HepG2 (cell line): ENCODE measurements around the gene AKAP8L. TPM values are rescaled to one million over a fixed set of nuclear protein-coding genes. Genes with fewer than 3 reads are reported as not detected.

ENCODE experiments used
- AKAP8 ChIP-seq: sonication (generic); formaldehyde crosslinking; IDR thresholded peaks from 2 replicates; pipeline ENCODE4 v1.5.1; 2020; ENCODE audit warnings: mild to moderate bottlenecking, missing genetic modification reagents
- ARHGAP35 ChIP-seq: sonication (generic); formaldehyde crosslinking; IDR thresholded peaks from 2 replicates; pipeline ENCODE4 v1.9.0; 2022; ENCODE audit warnings: mild to moderate bottlenecking, inconsistent platforms, moderate library complexity, missing genetic modification reagents, borderline replicate concordance
- ARID3A ChIP-seq: IDR thresholded peaks from 2 replicates; pipeline ENCODE4 v1.6.1; 2012; ENCODE audit warnings: low read depth, low read length, improper control_type of control experiment
- ATAD3A ChIP-seq: sonication (generic); formaldehyde crosslinking; IDR thresholded peaks from 2 replicates; pipeline ENCODE4 v1.4.0; 2020; ENCODE audit warnings: missing genetic modification reagents
- BATF2 ChIP-seq: sonication (generic); formaldehyde crosslinking; IDR thresholded peaks from 2 replicates; pipeline ENCODE4 v1.8.0; 2022; ENCODE audit warnings: mild to moderate bottlenecking, missing genetic modification reagents, moderate library complexity
- FOXM1 ChIP-seq: sonication (generic); formaldehyde crosslinking; IDR thresholded peaks from 2 replicates; pipeline ENCODE4 v1.5.0; 2020; ENCODE audit warnings: missing genetic modification reagents
- MAX ChIP-seq: IDR thresholded peaks from 2 replicates; pipeline ENCODE4 v1.6.1; 2012; ENCODE audit warnings: inconsistent platforms
- MED8 ChIP-seq: sonication (generic); formaldehyde crosslinking; IDR thresholded peaks from 2 replicates; pipeline ENCODE4 v1.8.1; 2023; ENCODE audit warnings: mild to moderate bottlenecking, missing genetic modification reagents; ENCODE audit not compliant: insufficient replicate concordance
- MTF2 ChIP-seq: sonication (generic); formaldehyde crosslinking; IDR thresholded peaks from 2 replicates; pipeline ENCODE4 v1.5.0; 2020; ENCODE audit warnings: missing genetic modification reagents, borderline replicate concordance
- MYC ChIP-seq: sonication (generic); formaldehyde crosslinking; IDR thresholded peaks from 2 replicates; pipeline ENCODE4 v1.9.0; 2021; ENCODE audit warnings: missing genetic modification reagents, borderline replicate concordance
- NKX3-1 ChIP-seq: sonication (generic); formaldehyde crosslinking; IDR thresholded peaks from 2 replicates; pipeline ENCODE4 v1.5.0; 2020; ENCODE audit warnings: missing genetic modification reagents
- NR2F1 ChIP-seq, 2 experiments: fragments of 450-650 bp in 1 of 2; formaldehyde crosslinking in 1 of 2; IDR thresholded peaks; 2 replicates each; pipeline versions ENCODE4 v1.5.0 to v1.6.1; 2016 to 2020; ENCODE audit warnings: mild to moderate bottlenecking in 1 of 2, missing compliant biosample characterization in 1 of 2, missing genetic modification reagents in 1 of 2, moderate library complexity in 1 of 2
- PBX2 ChIP-seq: IDR thresholded peaks from 2 replicates; pipeline ENCODE4 v1.6.1; 2016; ENCODE audit warnings: control low read depth
- SKIL ChIP-seq: sonication (generic); formaldehyde crosslinking; IDR thresholded peaks from 2 replicates; pipeline ENCODE4 v1.8.0; 2022; ENCODE audit warnings: missing genetic modification reagents, mild to moderate bottlenecking, moderate library complexity, borderline replicate concordance
- ZFP91 ChIP-seq: sonication (generic); formaldehyde crosslinking; IDR thresholded peaks from 2 replicates; pipeline ENCODE4 v1.9.0; 2022; ENCODE audit warnings: missing genetic modification reagents, mild to moderate bottlenecking, borderline replicate concordance
- ZNF101 ChIP-seq: sonication (generic); formaldehyde crosslinking; IDR thresholded peaks from 2 replicates; pipeline ENCODE4 v1.4.0; 2020; ENCODE audit warnings: mild to moderate bottlenecking, low read depth, missing genetic modification reagents, borderline replicate concordance
- ZNF33A ChIP-seq: sonication (generic); formaldehyde crosslinking; IDR thresholded peaks from 2 replicates; pipeline ENCODE4 v1.5.1; 2020; ENCODE audit warnings: missing genetic modification reagents, mild to moderate bottlenecking, moderate library complexity, borderline replicate concordance
- ZNF597 ChIP-seq: sonication (generic); formaldehyde crosslinking; IDR thresholded peaks from 2 replicates; pipeline ENCODE4 v1.5.0; 2020; ENCODE audit warnings: missing genetic modification reagents
- polyA plus RNA-seq, 8 experiments: library from polyadenylated mRNA; depleted of rRNA in 3 of 8; stranded (reverse) in 7 of 8; unstranded in 1 of 8; fragments of >200 nt; fragmentation: Illumina TruSeq in 4 of 8; extraction: Trizol in 4 of 8; gene quantifications; 2 replicates each; pipeline versions ENCODE4 v1.2.1 to v1.2.3, GENCODE V29; 2011 to 2016; ENCODE audit warnings: low read depth in 4 of 8, missing spikeins in 1 of 8, mixed read lengths in 1 of 8; ENCODE audit not compliant: insufficient read depth in 1 of 8
- total RNA-seq, 5 experiments: library from RNA; depleted of rRNA; stranded (reverse); fragments of >200 nt; fragmentation: Illumina TruSeq; extraction: Trizol; gene quantifications; 2 replicates each; pipeline ENCODE4 v1.2.3, GENCODE V29; 2016; ENCODE audit warnings: low read depth in 1 of 5

The AKAP8L gene
- total and polyA plus RNA-seq, 2 of the 13 experiments (the other 11 are each of a cell fraction or from before 2014, with no cell fraction given), result 48.2 to 49.6 TPM

GRCh38 chr19:15379083-15379998 lies 39.4 kb downstream of the AKAP8L start, which contains the start of gene AKAP8 (continued):
- TF ChIP-seq ZNF33A (CRISPR knock-in tag), result no peak
- TF ChIP-seq FOXM1 (CRISPR knock-in tag), result no peak
- TF ChIP-seq NKX3-1, result no peak; the same call in 1 of the 2 replicates
- no peak for TF ChIP-seq ZNF101
- 0 out of 2 replicates have a peak, but pooled peaks have one; percentile 12 for TF ChIP-seq ARHGAP35 (CRISPR knock-in tag)
- peak; percentile 88 for TF ChIP-seq PBX2 (CRISPR knock-in tag)
- 0 out of 2 replicates have a peak, but pooled peaks have one; percentile 18 for TF ChIP-seq BATF2 (CRISPR knock-in tag)
- TF ChIP-seq MYC (CRISPR knock-in tag), result peak; percentile 74
- TF ChIP-seq MAX, result peak; percentile 78; the same call in 1 of the 2 replicates
- TF ChIP-seq ARID3A, result no peak
- TF ChIP-seq MTF2, result no peak
- no peak; the same call in 1 of the 2 replicates for TF ChIP-seq ZFP91 (CRISPR knock-in tag)
- TF ChIP-seq ZNF597 (CRISPR knock-in tag), result 0 out of 2 replicates have a peak, but pooled peaks have one; percentile 30
- TF ChIP-seq AKAP8 (CRISPR knock-in tag), result peak; percentile 94
- TF ChIP-seq ATAD3A (CRISPR knock-in tag), result no peak
- no peak for TF ChIP-seq NR2F1 (CRISPR knock-in tag; IDR thresholded peaks at IDR 0.05)
- no peak for TF ChIP-seq SKIL (CRISPR knock-in tag)
- TF ChIP-seq MED8 (CRISPR knock-in tag), result peak; percentile 6
